Stimulated activated CD8-positive, alpha-beta memory T cell treated with anti-CD3 and anti-CD28 coated beads, Interleukin-4, amount 100 ng/mL, for 4 hours (primary cell): Measurements from ENCODE around the gene PMFBP1.
"Not testable (repeated sequence)": the region's sequence is repeated elsewhere in the genome, so short reads cannot be mapped to it uniquely, and the experiment has no call there.

Experiments used
- DNase-seq, 2 donors: peaks; one replicate each; pipeline ENCODE4 v3.0.0-alpha.2; 2020; ENCODE audit warnings: low read depth in 2 of 2, low spot score in 1 of 2

The PMFBP1 gene

DNA sequence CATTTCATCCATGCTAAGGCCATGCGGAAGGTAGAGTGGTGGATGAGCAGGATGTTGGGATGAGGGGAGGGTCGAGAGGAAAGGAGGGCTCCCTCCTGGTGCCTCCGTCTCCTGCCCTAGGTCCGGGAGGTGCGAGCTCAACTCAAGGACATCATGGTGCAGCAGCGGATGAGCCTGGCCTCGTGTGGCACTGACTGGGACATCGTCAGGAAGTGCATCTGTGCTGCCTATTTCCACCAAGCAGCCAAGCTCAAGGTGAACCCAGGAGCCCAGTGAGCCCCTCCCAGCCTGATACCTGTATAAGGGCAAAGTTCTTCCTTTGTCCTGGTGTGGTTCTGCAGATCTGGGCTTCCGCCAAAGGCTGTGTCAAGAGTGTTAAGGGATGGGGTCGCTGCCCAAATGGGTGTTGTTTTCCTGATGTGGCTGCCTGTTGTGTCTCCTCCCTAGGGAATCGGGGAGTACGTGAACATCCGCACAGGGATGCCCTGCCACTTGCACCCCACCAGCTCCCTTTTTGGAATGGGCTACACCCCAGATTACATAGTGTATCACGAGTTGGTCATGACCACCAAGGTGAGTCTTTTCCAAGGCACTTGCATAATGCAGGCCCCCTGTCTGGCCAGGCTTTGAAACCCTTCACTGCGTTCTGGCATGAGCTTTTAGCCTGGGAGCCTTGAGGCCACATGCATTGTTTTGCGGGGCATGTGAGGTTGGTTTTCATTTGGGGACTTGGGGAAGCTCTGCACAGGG lies 63.4 kb downstream of the PMFBP1 start:
- no peak for DNase-seq

DNA sequence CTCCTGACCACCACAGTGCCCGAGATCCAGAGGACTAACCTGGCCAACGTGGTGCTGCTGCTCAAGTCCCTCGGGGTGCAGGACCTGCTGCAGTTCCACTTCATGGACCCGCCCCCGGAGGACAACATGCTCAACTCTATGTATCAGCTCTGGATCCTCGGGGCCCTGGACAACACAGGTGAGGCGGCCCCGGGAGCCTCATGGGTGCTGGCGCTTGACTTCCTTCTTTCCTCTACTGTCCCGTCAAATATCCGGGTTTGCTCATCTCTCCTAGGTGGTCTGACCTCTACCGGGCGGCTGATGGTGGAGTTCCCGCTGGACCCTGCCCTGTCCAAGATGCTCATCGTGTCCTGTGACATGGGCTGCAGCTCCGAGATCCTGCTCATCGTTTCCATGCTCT lies 64.6 kb downstream of the PMFBP1 start:
- no peak for DNase-seq

DNA sequence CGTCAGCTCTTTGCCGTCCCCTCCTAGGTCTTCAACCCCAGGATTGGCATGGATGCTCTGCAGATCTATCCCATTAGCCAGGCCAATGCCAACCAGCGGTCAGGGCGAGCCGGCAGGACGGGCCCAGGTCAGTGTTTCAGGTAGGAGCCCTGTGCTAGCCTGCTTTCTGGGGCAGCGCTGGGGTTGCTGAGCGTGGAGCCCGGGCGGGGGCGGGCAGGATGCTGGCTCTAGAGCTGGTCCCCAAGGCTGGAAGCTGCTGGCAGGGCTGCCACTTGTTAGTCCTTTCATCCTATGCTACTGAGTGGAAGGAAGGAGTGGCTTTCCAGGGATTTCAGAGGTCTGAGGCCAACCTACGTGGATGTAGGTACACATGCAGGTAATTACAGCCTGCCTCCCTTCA lies 66.0 kb downstream of the PMFBP1 start:
- DNase-seq, result no peak

DNA sequence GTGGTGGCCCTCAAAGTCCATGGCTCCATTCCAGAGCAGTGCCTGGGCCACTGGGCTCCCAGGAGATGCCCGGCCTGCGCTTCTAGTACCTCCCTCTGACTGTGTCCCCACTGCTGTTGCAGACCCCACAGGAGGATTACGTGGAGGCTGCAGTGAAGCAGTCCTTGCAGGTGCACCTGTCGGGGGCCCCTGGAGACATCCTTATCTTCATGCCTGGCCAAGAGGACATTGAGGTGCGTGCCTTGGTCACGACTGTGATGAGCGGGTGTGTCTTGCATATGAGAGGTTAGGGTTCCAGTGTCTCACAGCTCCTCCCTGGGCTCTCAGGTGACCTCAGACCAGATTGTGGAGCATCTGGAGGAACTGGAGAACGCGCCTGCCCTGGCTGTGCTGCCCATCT lies 67.0 kb downstream of the PMFBP1 start:
- no peak for DNase-seq

DNA sequence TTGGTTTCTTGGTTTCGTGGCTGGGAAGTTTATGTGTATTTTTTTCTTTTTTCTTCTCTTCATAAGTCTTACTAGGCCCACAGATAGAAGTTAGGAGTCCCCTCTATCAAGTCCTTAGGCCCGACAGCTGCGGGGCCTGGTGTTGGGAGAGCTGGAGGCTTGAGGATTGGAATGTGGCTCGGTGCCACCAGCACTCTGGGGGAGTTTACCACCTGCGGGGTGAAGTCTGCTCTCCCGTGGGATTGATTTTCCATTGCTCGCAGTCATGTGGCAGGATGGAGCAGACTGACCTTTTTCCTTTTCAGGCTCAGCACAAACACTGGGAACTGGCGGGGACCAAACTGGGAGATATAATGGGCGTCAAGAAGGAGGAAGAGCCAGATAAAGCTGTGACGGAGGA lies 70.8 kb downstream of the PMFBP1 start:
- no peak for DNase-seq

DNA sequence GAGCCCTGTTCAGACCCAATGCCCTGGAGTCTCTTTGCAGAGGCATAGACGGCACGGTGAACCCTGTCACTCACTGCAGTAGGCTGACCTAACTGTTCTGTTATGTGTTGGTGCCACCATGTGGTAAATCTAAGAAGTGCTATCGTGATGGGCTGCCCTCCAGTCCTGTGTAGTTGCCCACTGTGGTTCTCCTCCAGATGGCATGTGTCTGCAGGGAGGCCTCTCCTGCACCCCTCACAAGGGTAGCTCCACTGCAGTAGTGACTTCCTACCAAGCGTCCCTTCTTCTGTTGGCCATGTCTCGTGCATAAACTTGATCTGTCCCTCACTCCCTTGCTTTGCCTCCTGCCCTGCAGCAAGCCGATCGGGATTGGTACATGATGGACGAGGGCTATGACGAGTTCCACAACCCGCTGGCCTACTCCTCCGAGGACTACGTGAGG lies 72.6 kb downstream of the PMFBP1 start:
- peak in 1 of 2 donors; percentile 8 for DNase-seq

DNA sequence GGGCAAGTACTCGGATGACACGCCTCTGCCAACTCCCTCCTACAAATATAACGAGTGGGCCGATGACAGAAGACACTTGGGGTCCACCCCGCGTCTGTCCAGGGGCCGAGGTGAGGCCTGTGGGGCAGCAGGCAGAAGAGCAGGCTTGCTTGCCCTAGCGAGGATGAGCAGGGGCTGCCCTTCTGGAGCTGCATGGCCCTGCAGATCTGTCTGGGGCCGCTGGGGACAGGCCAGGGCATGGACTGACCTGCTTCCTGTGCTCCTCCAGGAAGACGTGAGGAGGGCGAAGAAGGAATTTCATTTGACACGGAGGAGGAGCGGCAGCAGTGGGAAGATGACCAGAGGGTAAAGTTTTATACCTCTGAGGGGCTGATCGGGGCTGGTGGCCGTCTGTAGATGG lies 73.0 kb downstream of the PMFBP1 start:
- no peak for DNase-seq

DNA sequence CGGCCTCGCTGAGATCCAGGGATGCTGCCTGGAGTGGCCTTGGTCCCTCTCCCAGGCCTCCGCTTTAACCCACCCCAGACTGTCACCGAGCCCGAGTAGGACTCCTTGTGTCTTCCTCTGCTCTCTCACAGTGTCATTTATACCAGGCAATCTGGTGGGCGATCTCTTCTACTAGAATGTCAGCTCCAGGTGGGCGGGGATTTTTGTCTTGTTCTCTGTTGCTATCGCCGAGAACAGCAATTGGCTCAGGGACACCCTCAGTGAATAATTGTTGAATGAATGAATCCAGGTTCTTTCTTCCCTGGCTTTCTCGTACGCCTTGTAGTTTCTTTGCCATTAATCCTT lies 77.7 kb downstream of the PMFBP1 start:
- peak; percentile 27 to 47 for DNase-seq

DNA sequence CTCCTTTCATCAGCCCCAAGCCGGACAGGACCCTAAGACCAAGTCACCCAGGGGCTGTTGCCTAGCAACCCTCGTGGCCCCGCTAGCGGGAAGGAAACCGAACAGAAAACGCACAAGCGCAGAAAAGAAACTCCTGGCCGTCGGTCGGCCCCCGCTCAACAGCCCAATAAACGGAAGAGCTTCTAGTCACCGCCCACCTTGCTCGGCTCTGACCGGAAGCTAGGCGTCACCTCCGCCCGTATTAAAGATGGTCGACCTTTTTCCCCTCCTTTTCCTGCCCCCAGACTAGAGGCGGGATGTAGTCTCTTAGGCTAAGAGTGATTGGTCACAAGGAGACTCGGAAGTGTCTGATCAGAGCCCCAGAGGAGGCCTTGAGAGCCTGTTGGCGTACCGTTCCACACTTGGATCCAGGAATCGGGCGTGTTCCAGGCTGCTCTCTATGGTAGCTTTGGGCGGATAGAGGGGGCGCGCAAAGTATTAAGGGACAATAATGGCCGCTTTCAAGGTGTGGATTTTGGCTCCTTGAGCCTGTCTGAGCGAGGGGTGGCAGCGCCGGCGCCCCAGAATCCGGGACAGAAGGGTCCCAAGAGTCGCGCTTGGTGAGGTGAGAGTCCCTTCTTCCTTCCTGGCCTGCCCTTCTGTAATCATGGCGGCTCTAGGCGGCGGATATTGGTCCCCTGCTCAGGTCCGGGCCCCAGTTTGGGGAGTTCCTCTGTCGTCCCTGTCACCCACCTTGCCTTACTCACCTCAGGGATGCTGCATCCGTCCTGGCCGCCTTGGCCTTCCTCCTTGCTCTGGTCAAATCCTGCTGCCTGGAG lies 78.3 kb downstream of the PMFBP1 start, which contains the start of the genes DHX38 and TXNL4B:
Gene DHX38 (plus strand): TSS at position 400 of the 818 bp plus-strand sequence. CDS start 2,311 bp downstream, outside the sequence.
Gene TXNL4B (minus strand): TSS at position 173 of the 818 bp plus-strand sequence. CDS start 2,871 bp downstream, outside the sequence.
- DNase-seq, result peak; percentile 83 to 86

DNA sequence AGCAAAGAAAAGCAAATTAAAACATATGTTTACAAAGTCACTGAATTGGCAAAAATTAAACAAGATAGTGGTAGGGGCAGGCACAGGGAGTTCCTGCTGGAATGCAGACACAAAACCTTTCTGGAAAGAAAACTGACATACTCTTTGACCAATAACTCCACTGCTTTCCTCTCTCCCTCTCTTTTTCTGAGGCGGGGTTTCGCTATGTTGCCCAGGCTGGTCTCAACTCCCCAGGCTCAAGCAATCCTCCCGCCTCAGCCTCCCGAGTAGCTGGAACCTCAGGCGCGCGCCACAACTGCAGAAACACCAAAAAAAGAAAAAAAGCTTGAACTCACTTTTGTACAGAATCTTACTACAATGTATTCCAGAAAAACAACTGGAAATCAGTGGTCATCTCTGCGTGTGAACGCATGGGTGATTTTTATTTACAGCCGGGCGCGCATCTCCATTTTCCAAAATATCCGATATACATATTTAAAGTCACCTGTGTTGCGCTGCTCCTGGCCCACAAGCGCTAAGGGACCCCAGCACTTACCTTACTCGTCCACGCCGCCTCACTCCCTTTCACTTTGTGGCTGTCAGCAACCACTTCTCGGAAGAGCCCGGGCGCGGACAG lies 79.0 kb downstream of the PMFBP1 start:
- DNase-seq, result no peak

DNA sequence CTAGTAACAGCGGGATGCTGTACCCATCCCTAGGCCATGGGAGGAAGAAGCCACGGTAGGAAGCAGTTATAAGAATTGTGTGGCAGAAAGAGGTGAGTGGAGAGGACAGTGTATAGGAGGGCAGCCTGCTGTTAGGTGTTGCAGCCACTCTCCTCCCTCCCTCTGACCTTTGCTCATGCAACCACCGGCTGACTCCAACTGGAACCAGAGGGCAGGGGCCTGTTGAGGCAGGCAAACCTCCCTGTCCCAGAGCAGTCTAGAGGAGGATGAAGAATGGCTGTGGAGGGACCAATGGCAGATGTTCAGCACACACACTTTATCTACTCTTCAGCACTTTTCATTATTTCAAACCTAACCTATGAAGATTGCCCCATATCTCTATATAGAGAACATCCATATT lies 80.7 kb downstream of the PMFBP1 start:
- DNase-seq, result no peak

DNA sequence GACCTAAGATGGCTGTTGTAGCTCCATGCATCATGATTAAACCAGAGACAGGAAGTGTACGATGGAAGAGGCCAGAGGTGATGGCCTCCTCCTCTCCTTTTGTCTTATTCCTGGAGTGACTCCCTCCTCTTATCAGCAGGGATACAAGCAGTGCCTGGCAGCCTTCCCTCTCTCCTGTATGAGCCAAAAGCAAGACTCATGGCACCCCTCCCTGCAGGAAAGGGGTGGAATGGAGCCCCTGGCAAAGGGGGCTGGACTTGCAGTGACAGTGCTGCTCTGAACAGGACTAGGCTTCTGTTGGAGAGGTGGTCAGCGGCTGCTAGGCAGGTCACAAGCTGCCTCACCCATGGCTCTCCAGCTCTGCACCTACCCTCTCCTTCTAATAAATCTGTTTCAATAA lies 87.0 kb downstream of the PMFBP1 start:
- no peak for DNase-seq

DNA sequence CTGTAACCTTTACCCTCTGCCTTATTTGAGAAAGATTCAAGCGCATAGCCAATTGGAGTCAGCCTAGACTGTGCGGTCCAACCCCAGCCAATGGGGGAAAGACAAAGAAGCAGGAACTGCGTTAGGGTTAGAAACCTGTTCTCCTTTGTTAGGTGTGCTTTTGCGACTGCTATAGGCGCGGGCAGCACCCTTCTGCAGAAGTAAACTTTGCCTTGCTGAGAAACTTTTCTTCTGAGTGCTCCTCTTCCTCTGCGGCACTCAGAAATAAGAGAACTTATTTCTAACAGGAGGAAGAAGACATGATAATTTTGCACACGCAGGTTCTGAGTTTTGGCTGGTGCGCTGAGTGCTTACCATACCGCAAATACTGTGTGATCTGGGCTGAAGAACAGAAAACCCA lies 87.5 kb downstream of the PMFBP1 start:
- no peak for DNase-seq

DNA sequence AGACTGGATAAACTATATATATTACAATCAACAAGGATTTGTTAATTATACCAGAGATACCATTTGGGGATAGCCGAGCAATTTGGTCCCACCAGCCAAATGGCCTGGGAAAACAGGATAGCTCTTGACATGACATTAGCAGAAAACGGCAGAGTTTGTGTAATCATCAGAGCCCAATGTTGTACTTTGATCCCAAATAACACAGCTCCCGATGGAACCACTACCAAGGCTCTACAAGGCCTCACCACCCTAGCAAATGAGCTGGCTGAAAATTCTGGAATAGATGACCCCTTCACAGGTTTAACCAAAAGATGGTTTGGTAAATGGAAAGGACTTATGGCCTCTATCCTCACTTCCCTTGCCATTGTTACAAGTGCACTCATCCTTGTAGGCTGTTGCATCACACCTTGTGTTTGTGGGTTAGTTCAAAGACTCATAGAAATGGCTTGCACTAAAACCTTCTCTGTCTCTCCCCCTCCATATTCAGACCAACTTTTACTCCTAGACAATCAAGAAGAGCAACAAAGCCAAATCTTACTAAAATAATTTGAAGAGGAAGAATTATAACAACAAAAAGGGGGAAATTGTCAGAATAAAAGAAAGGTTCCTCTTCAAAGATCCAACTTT lies 88.1 kb downstream of the PMFBP1 start:
- no peak for DNase-seq

DNA sequence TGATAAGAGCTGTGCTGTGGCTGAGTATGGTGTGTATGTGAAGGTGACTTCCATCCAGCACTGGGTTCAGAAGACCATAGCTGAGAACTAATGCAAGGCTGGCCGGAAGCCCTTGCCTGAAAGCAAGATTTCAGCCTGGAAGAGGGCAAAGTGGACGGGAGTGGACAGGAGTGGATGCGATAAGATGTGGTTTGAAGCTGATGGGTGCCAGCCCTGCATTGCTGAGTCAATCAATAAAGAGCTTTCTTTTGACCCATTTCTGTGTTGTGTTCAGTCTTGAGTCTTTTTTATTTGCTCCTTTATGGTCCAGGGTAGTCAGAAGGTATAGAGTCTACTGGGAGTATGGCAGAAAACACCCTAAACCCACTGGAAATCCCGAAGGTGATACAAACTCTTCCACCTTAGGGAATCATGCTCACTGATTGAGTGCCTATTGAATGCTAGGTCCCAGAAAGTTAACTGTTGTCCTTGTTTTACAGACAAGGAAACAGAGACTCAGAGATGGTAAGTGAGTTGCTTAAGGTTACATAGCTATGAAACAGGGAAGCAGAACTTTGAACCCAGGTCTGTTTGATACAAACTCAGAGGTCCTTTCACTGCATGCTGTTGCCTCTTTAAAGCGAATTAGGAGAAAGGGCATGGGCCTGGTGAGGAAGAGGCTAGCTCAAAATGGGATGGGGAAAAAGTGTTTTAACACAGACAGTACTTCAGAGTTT lies 94.8 kb downstream of the PMFBP1 start:
- not testable (repeated sequence) for DNase-seq

DNA sequence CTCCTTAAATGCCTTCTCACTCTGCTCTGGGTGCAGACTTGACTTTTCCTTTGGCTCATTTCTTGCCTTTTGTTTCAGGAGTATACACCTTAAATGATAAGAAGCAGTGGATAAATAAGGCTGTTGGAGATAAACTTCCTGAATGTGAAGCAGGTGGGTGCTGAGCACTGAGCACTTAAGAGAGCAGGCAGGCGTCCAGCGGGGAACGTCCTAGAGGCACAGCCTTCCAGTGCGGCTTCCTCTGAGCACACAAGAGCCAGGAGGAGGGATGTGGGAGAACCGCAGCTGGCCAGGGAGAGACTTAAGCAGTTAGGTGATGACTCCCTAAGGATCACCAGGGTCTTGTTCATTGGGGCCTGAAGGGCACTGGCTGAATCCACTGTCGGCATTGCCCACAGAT lies 96.9 kb downstream of the PMFBP1 start:
- not testable (repeated sequence) for DNase-seq

DNA sequence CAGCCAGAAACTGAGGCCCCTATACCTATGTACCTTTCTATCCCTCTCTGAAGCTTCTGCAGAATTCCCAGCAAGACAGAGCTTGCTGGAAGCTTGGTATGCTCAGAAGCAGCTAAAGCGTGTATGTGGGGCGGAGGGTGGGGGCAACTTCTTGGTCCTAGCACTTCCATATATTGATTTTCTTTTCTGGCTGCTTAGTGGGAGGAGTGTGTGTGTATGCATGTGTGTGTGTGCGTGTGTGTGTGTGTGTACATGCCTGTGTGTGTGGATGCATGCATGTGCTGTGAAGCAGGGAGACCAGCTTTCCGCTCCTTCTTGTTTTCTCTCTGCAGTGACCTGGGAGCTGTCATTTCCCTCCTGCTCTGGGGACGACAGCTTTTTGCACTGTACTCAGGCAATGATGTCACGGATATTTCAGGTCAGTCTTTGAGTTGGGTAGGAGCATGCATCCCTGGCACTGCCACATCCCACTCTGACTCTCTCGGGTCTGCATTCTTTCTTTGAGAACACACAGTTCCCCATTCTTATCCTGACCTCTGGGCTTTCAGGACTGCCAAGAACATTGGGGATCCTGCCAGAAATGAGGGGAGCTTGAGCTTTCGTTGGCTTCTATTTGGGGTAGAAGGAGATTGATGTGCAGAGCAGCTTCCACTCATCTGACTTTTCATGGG lies 98.3 kb downstream of the PMFBP1 start:
- no peak for DNase-seq

DNA sequence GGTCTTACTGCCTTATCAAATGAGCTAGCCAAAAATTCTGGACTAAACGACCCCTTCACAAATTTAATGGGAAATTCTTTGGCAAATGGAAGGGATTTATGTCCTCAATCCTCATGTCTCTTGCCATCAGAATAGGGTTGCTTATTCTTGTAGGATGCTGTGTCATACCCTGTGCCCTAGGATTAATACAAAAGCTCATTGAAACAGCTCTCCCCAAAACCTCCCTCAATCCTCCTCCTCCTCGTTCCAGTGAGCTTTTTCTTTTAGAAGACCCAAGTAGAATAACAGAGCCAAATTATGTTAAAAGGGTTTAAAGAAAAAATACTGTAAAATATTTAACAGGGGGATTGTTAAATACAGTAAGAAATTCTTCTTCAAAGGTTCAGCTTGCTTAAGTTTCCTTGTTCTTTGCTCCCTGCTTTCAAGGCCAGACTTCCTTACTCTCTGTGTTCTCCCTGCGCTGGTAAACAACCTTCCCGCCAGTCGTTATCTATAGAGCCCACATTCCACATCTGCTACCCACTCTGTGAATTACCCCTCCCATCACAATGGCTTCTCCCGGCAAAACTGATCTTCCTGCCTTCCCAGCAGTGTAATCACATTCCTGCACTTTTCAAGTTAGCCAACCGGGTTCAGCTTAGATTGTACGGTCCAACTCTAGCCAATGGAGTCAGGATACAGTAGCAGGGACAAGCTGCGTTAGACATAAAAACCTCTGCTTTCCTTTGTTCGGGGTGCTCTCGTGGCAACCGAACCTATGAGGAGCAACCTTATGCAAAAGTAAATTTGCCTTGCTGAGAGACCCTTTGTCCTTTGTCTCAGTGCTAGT lies 99.2 kb downstream of the PMFBP1 start:
- no peak for DNase-seq
